IPS-11a (cell line): ENCODE results near the gene SRRM4.

Source experiments
- H3K4me3 ChIP-seq: one replicate; pipeline ENCODE4 v1.5.1; 2013; ENCODE audit warnings: low read depth, low read length, control low read depth

Gene SRRM4

DNA sequence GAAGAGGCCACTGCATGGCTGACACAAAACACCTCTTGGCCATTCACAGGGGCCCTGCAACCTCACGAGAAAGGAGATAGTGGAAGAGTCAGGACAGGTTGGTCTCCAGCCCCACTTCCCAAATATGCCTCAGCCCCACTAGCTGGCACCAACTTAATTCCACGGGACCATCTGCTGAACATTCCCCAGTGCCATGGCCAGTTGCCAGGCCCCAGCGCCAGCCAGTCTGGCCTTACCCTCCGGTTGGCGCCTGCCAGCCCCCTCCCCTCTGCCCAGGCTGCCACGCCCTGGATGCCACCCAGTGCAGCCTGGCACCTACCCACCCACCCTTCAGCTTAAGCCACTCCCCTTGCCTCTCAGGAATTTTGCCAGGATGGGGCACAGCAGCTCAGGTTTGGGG is 176.2 kb downstream of the SRRM4 start:
- no peak overlapping the region for H3K4me3 ChIP-seq

DNA sequence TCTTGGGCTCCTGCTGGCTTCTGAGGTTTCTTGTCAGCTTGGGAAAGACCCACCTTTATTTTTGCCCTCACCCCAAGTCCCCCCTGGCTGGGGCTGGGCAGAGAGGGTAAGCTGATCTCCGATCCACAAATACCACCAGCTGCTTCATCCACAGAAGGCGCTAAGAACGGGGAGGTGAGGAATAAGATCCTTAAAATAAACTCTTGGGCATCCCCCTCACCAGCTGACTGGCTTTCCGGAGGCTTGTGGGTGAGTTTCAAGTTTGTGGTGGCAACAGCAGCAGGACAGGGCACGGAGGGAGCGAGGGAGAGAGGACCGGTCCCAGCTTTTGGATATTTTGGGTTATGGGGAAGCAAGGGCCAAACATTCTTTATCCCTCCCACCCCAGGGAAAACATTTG is 176.6 kb downstream of the SRRM4 start:
- no peak overlapping the region for H3K4me3 ChIP-seq

DNA sequence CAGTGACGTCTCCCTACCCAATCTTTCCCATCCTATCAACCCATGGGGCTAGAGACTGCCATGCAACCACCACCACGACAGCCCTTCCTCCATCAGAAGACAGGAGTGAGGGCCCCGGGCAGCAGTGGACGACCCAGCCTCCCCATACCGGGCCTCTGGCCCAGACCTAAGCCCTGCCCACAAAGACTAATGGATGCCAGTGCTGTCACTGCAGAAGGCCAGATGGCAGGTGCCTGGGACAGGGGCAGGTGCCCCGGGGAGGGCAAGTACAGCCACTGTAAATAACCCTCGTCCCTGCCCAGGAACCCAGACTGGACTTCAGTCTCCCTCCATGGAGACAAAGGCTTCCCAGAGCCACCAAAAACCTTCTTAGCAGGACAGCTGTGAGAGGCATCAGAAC is 177.1 kb downstream of the SRRM4 start:
- H3K4me3 ChIP-seq, result no peak overlapping the region

DNA sequence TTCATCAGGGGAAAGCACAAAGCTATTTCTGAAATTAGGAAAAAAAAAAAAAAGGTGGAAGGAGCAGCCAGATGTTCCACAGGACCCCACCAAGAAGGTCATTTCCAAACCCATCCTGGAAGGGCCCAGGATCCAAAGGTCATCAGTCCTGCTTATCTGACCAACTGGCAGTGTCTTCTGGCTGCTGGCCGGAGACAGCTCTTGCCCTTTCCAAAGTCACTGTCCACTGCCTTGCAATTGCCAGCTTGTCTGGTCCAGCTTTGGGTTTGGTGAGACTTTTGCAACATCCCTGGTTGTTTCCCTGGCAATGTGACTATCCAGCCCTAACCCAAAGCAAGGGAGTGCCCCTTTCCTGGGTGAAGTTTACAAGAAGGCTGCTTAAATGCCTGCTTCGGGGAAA is 178.5 kb downstream of the SRRM4 start:
- H3K4me3 ChIP-seq, result no peak overlapping the region

DNA sequence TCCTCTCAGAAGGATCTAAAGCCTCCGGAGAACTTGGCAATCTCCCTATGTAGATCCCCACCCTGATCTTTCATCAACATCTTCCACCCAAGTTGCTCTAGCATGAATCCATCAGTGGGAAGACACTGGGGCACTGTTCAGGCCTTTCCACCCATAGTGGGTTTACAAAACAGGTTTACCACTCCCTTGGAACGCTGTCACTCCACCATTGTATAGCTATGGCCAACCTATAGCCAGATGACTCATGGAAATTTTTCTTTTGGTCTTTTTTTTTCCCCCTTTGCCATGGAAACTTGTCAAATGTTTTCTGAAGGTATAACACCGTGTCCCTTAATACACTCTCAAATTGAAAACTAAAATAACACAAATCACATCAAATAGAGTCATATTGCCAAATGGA is 186.6 kb downstream of the SRRM4 start:
- no peak overlapping the region for H3K4me3 ChIP-seq

DNA sequence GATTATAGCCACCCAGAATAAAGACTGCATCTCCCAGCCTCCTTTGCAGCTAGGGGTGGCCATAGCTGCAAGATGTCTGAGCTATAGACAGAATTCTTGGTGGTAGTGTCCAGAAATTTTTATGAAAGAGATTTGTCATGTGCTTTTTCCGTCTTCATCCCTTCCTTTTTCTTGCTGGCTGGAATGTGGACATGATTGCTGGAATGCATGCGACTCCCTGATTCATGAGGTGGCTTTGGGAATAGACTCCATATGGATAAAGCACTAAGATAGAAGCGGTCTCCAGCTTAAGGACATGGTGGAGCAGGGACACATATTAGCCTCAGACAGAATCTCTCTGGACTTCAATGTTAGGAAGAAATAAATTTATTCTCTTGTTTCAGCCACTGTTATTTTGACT is 187.4 kb downstream of the SRRM4 start:
- H3K4me3 ChIP-seq, result no peak overlapping the region

DNA sequence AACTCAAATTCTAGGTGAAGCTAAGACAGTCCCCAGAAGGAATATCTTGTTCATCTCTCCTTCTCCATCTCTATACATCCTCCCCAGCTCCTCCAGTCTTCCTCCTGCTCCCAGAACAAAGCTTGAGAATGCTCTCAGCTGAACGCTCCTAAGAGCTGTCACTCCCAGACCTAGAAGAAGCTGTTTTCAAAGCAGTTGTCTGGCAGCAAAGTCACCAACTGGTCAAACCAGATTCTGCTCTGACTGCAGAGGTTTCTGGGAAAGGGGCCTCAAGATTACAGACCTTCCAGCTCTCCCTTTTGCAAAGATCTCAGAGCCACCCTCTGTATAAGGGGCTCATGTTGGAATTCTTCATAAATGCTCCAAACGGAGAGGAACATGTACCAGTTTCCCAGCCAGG is 187.8 kb downstream of the SRRM4 start:
- no peak overlapping the region for H3K4me3 ChIP-seq

DNA sequence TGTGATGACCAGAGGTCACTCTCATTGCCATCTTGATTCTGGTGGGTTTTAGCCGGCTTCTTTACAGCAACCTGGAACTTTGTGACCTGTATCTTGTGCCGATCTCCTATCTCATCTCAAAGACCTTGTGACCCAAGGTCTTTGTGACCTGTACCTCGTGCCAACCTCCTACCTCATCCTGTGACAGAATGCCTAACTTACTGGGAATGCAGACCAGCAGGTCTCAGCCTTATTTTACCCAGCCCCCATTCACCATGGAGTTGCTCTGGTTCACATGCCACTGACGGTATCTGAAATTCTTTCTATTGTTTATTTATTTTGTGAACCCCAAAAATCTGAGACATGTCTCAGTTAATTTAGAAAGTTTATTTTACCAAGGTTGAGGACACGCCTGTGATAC is 189.9 kb downstream of the SRRM4 start:
- no peak overlapping the region for H3K4me3 ChIP-seq

DNA sequence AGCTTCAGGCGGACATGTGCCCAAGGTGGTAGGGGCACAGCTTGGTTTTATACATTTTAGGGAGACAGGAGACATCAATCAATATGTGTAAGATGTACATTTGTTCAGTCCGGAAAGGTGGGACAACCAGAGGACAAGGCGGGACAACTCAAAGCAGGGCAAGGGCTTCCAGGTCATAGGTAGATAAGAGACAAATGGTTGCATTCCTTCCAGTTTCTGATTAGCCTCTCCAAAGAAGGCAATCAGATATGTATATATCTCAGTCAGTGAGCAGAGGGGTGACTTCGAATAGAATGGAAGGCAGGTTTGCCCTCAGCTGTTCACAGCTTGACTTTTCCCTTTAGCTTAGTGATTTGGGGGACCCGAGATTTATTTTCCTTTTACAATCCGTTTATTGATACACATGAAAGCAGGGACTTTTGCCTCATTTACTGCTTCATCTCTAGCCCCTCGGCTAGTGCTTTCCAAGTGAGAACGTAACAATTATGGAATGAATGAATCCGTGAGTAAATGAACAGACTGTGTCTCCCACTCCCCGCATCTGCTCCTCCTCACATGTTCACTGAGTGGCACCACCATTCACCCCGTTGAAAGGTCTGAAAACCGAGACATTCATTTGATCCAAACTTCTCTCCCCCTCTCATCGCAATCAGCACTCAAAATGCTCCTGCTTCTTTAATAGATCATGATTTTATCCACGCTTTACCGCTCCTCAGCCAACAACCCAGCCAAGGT is 190.5 kb downstream of the SRRM4 start:
- H3K4me3 ChIP-seq, result no peak overlapping the region

DNA sequence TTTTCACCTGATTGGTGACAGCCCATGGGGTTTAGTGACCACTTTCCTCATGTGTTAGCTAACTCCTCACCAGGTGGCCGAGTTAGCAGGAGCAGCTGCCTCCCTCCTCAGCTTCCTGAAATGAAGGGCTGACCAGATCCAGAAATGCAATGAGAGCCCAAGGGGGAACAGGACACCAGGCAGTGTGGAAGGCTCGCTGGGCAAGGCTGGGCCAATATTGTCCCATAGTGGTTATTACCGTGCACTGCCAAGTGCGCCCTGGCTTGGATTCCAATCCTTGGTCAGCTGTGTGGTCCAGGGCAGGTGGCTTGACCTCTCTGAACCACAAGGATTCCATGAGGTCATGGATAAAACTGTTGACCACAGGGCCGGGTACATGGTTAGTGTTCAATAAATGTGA is 193.7 kb downstream of the SRRM4 start:
- no peak overlapping the region for H3K4me3 ChIP-seq

DNA sequence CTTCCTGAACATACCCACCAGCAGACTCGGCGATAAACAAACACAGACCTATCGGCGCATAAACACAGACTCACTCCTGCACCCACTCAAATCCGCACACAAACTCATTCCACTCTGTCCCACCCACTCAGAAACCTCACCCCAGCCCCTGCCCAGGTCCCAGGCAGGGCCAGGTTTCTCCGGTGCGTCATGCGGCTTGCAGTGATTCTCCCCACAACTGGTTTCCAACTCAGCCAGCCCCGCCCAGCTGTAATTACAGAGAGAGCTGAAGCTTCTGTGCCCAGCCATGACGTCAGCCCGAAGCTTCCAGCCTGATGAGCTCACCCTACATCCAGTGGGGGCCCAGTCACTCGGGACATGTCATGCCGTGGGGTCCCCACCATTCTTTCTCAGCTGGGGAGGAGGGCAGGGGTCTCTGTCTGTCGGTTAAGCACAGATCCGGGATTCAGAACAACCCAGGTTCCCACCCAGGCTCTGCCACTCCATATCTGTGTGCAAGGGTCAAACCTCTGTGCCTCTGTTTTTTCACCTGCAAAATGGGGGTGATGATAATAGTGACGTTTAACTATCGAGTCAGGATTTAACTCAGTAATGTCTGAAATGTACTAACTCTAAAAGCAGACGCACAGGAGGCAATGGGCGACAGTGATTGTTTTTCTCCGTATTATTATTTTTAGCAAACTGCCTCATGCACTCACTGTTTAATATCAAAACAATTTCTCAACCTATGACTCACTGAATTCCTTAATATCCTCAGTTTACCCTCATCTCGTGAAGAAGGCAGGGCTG is 195.1 kb downstream of the SRRM4 start:
- no peak overlapping the region for H3K4me3 ChIP-seq

DNA sequence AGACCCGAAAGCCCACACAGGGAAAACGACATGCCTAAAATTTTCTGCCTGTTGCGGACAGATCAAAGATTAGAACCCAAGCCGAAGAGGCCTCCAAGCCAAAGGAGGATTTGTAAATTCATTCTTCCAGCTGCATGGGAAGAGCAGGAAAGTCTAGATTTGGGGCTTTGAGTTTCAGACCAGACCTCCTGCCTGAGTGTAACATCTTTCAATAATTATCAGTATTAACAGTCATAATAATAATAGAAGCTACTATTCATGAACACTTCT is 195.7 kb downstream of the SRRM4 start:
- H3K4me3 ChIP-seq, result no peak overlapping the region

DNA sequence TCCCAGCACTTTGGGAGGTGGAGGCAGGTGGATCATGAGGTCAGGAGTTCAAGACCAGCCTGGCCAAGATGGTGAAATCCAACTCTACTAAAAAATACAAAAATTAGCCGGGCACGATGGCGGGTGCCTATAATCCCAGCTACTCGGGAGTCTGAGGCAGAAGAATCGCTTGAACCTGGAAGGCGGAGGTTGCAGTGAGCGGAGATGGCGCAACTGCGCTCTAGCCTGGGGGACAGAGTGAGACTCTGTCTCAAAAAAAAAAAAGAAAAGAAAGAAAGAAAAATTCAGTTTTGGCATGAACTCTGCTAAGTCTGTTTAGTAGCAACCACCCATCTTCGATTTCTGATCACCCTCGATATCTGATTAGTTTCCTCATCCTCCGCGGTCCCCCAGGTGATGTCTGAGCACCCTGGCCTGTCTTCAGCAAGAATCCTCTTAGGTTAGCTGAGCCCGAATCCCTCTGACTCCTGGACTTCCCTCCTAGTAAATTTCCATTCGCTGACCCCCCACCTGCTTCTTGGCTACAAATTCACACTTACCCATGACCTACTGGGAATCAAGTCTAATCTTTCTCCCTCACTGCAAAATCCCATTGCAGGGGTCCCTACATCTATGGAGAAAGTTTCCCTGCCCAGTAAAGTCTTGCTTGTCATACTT is 196.5 kb downstream of the SRRM4 start:
- no peak overlapping the region for H3K4me3 ChIP-seq

DNA sequence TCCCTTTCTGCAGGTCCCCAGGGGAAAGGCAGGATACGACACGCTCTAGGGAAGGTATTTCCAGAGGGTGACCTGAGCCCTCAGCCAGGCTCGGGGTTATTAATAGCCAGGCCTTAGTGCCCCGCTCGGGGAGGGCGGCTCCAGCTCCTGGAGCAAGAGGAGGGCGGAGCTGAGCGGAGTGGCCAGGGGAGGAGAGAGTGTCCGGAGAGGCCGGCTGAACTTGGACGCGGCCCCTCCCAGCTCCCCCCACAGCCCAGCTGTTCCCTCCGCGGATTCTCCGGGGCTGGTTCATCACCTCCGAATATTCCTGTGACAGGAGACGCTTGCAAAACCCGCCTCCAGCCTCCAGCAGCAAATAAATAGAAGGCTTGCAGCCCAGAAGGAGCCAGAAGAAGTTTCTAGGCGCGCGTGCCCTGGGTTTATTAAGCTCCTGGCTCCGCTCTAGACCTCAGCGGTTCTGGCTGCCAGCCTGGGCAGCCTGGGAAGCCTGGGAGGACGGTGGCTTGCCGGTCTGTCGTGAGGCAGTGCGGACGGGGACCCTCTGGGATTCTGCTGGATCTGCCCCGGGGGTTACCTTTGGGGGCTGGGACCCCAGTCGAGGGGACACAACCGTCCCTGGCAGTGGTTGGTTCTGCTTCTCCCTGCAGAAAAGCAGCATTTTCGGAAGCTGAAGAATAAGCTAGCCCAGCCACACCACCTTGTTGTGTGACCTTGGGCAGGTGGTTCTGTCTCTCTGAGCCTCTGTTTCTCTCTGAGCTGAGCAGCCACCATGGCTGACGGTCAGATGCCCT is 197.4 kb downstream of the SRRM4 start, which contains the start of gene HSPB8:
TSS of gene HSPB8 (plus strand) at position 388 of the 791 bp plus-strand sequence. CDS start at position 770, 382 bp downstream.
- H3K4me3 ChIP-seq, result peak within 1 kb of the TSS; percentile 17

DNA sequence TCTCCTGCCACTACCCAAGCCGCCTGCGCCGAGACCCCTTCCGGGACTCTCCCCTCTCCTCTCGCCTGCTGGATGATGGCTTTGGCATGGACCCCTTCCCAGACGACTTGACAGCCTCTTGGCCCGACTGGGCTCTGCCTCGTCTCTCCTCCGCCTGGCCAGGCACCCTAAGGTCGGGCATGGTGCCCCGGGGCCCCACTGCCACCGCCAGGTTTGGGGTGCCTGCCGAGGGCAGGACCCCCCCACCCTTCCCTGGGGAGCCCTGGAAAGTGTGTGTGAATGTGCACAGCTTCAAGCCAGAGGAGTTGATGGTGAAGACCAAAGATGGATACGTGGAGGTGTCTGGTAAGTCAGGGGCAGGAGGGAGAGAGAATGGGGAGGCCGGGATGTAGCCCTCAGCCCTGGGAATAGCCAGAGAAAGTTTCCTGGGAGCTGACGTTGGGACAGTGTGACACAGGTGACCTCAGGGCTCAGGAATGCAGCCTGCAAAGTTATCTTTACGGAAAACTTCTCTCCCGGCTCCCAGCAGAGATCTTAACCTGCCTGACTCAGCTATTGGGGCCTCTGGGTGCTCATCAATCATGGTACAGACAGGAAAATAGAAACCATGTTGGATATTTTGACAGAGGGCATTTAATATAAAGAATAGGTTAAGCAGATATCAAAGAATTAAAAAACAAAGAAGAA is 198.1 kb downstream of the SRRM4 start:
- H3K4me3 ChIP-seq, result no peak overlapping the region

DNA sequence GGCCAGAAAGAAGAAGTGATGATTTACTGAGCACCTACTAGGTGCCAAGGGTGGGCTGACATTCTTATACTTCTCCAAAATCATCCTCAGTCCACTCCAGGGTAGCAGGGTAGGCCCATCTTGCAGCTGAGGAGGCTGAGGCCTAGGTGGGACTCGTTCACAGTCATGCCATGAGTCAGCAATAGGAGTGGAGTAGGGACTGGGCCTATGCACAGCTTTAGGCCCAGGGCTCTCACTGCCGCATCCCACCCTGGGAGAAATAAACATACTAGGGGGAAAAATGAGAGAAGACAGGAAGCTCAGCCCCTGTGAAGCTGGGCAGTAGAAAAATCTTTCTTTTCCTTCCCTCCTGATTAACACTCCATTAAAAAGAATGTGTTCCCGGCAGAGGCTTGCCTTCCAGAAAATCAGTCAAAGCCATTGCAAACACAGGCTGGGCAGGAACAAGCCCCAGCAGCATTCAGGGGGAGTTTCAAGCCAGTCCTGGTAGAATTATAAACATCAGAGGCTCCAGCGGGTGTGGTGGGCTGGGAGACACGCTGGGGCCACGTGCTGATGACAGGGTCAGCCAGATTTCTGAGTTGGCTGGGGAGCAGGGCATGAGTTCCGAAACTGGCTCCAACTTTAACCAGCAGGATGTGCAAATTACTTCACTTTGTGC is 199.2 kb downstream of the SRRM4 start:
- H3K4me3 ChIP-seq, result no peak overlapping the region

DNA sequence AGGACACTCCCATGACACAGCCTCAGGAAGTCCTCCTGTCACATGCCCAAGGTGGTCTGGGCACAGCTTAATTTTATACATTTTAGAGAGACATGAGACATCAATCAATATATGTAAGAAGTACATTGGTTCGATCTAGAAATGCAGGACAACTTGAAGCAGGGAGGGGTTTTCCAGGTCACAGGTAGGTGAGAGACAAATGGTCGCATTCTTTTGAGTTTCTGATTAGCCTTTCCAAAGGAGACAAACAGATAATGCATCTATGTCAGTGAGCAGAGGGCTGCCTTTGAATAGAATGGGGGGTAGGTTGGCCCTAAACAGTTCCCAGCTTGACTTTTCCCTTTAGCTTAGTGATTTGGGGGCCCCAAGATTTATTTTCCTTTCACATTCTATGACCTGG is 199.9 kb downstream of the SRRM4 start:
- no peak overlapping the region for H3K4me3 ChIP-seq

DNA sequence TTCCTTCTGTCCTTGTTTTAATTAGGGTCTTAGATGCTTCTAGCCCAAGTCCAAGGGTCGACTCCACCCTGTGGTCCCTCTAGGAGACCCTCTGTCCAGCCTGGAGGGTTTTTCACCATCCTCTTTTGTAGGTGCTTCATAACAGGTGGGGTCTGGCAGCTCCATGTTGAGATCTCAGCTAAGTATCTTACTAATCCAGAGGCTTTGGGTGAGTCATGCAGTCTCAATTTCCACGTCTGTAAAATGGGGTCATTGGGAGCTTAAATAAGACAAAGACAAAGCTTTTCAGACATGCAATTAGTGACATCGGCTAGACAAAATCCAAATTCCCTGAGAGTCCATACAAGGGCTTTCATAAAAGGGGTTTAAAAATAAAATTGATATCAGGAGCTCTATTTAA is 200.6 kb downstream of the SRRM4 start:
- H3K4me3 ChIP-seq, result no peak overlapping the region

DNA sequence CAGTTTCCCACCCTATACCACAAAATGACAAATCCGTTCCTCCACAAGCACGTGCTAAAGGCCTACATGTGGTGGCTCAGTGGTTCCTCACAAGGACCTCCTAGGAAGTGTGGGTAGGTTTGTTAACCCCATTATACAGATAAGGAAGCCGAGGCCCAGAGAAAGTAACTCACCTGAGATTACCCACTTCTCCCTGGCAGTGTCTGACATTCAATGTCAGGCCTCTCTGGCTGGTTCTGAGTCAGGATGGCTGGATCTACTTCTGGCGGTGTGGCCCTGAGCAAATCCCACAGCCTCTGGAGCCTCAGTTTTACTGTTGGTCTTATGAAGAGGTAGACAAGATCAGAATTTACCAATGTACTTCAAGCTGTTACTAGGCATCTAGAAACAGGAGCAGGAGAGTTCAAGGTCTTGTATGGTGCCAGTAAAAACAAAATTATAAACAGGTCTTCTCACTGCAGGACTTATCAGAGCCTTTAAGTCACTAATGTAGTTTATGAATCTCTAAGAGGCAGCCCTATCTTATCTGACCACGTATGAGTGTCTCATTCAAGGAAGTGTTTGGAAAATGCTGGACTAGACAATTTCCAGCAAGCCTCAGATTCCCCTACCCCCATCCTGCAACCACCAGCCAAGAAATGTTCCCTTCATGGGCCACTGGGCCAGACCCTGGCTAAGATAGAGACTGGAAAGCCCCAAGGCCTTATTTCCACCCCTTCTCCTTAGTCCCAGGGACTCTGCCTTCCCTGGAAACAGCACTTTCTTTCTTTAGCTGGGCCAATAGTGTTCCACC is 201.6 kb downstream of the SRRM4 start:
- H3K4me3 ChIP-seq, result no peak overlapping the region
